HL-60 (cell line): ENCODE results near the gene CACNA1C.

ENCODE experiments used
- DNase-seq, 2 experiments: peaks; one replicate each; pipeline ENCODE4 v3.0.0-alpha.2; 2010 to 2020; ENCODE audit warnings: low read depth in 1 of 2, low spot score in 1 of 2
- H3K27ac ChIP-seq: fragments of 250-450 bp; sonication (Bioruptor Pico); replicated peaks from 2 replicates; pipeline ENCODE4 v1.5.1; 2020; ENCODE audit warnings: mild to moderate bottlenecking, moderate library complexity
- H3K27me3 ChIP-seq: fragments of 250-450 bp; sonication (Bioruptor Pico); 2 replicates; pipeline ENCODE4 v1.5.1; 2021; ENCODE audit warnings: mild to moderate bottlenecking, moderate library complexity; ENCODE audit not compliant: insufficient read depth, poor library complexity, severe bottlenecking
- H3K4me3 ChIP-seq: replicated peaks from 2 replicates; pipeline ENCODE4 v1.5.1; 2011; ENCODE audit warnings: mild to moderate bottlenecking, control low read depth, low read length; ENCODE audit not compliant: insufficient read depth
- GABPA ChIP-seq: IDR thresholded peaks from 2 replicates; pipeline ENCODE4 v1.6.1; 2012; ENCODE audit warnings: low read depth
- POLR2AphosphoS5 ChIP-seq: IDR thresholded peaks from 2 replicates; pipeline ENCODE4 v1.6.1; 2012; ENCODE audit warnings: low read depth
- SPI1 ChIP-seq: IDR thresholded peaks from 2 replicates; pipeline ENCODE4 v1.6.1; 2012; ENCODE audit warnings: low read depth, mild to moderate bottlenecking, borderline replicate concordance
- TF ChIP-seq, protein P1 (sequence below): IDR thresholded peaks from 2 replicates; pipeline ENCODE4 v1.6.1; 2012; ENCODE audit warnings: low read depth; ENCODE audit not compliant: insufficient replicate concordance
- TF ChIP-seq, protein P2 (sequence below): IDR thresholded peaks from one replicate; pipeline ENCODE4 v1.5.1; 2011; ENCODE audit warnings: low read length, control low read depth, inconsistent platforms; ENCODE audit not compliant: insufficient read depth

CACNA1C gene

DNA sequence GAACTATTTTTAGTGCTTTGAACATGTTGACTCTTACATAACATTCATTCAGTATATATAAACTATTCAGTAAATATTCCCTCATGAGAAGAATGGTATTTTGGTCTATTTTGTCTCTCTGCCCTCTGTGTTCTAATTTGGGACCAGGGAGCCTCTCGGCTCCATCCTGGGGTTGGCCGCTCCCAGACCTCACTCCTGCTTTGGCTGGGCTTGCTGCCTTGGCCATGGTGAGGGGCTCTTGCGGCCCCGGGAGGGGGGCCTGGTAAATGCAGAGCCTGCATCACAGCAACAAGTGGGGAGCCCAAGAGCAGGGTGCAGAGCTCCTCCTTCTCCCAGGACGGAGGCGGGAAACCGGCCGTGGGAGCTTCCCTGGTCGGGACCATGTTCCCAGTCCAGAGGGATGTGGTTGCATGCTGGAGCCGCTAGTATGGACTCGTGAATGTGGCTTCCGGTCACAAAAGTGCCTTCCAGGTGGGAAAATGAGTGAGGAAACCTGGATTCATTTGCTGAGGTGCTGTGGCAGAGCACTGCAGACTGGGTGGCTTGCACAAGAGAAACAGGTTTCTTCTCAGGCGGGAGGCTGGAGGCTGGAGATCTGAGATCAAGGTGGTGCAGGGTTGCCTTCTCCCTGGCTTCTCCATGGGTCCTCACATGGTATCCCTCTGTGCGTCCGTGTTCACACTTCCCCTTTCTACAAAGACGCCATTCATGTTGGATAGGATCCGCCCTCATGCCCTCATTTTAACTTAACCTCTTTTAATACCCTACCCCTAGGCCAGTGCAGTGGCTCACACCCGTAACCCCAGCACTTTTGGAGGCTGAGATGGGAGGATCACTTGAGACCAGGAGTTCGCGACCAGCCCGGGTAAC lies 250.2 kb downstream of the CACNA1C start:
- DNase-seq, result no peak
- H3K27ac ChIP-seq, result no peak overlapping the region
- no peaks in the 10 kb centered on the region for H3K27me3 ChIP-seq
- no peak overlapping the region for H3K4me3 ChIP-seq
- TF ChIP-seq SPI1 (no peak; the same call in 1 of the 2 replicates), POLR2AphosphoS5 (no peak), GABPA (no peak)
- TF ChIP-seq, protein P1, sequence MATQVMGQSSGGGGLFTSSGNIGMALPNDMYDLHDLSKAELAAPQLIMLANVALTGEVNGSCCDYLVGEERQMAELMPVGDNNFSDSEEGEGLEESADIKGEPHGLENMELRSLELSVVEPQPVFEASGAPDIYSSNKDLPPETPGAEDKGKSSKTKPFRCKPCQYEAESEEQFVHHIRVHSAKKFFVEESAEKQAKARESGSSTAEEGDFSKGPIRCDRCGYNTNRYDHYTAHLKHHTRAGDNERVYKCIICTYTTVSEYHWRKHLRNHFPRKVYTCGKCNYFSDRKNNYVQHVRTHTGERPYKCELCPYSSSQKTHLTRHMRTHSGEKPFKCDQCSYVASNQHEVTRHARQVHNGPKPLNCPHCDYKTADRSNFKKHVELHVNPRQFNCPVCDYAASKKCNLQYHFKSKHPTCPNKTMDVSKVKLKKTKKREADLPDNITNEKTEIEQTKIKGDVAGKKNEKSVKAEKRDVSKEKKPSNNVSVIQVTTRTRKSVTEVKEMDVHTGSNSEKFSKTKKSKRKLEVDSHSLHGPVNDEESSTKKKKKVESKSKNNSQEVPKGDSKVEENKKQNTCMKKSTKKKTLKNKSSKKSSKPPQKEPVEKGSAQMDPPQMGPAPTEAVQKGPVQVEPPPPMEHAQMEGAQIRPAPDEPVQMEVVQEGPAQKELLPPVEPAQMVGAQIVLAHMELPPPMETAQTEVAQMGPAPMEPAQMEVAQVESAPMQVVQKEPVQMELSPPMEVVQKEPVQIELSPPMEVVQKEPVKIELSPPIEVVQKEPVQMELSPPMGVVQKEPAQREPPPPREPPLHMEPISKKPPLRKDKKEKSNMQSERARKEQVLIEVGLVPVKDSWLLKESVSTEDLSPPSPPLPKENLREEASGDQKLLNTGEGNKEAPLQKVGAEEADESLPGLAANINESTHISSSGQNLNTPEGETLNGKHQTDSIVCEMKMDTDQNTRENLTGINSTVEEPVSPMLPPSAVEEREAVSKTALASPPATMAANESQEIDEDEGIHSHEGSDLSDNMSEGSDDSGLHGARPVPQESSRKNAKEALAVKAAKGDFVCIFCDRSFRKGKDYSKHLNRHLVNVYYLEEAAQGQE, result no peak
- TF ChIP-seq, protein P2, sequence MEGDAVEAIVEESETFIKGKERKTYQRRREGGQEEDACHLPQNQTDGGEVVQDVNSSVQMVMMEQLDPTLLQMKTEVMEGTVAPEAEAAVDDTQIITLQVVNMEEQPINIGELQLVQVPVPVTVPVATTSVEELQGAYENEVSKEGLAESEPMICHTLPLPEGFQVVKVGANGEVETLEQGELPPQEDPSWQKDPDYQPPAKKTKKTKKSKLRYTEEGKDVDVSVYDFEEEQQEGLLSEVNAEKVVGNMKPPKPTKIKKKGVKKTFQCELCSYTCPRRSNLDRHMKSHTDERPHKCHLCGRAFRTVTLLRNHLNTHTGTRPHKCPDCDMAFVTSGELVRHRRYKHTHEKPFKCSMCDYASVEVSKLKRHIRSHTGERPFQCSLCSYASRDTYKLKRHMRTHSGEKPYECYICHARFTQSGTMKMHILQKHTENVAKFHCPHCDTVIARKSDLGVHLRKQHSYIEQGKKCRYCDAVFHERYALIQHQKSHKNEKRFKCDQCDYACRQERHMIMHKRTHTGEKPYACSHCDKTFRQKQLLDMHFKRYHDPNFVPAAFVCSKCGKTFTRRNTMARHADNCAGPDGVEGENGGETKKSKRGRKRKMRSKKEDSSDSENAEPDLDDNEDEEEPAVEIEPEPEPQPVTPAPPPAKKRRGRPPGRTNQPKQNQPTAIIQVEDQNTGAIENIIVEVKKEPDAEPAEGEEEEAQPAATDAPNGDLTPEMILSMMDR, result no peak

DNA sequence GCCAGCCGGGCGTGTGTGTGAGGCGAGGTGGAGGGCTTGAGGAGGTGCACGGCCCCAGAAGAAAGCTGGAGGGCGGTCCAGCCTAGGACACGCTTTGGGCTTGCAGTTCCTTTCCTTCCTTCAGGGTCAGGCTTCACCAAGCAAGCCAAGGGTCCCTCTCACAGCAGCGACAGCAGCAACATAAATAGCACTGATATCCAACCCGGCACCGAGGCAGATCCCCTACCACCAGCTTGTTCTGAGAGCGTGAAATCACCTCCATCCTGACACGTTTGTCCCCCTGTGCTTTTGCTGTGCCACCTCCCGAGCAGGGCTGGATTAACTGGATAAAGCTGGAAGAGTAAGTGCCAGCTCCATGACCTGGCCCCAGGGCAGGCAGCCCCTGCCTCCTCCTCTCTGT lies 251.4 kb downstream of the CACNA1C start:
- no peak for DNase-seq
- TF ChIP-seq SPI1 (no peak), GABPA (no peak), POLR2AphosphoS5 (no peak)
- TF ChIP-seq, protein P1, result no peak
- TF ChIP-seq, protein P2, result no peak
- Histone ChIP-seq H3K27ac (no peak overlapping the region), H3K4me3 (no peak overlapping the region), H3K27me3 (no peaks in the 10 kb centered on the region)

DNA sequence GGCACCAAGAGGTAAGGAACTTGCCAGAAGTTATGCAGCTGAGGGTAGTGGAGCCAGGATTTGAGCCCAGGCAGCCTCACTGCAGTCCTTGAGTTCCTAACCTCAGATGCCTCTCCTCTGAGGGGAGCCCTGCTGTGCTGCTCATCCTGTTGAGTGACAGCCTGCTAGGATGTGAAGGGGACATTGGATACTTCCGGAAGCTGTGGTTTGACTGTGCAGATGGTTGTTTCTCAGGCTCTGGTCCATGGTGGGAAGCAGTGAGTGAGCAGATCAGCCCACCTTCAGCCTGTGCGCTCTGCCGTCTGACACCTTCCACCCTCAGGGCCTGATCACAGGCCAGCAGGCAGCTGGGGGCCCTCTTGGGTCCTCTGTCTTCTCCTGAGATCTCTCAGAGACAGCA lies 253.2 kb downstream of the CACNA1C start:
- H3K27me3 ChIP-seq, result no peaks in the 10 kb centered on the region
- no peak overlapping the region for H3K4me3 ChIP-seq
- H3K27ac ChIP-seq, result peak overlapping the region; percentile 60
- peak in 1 of 2 experiments; percentile 32 for DNase-seq
- no peak for TF ChIP-seq SPI1
- TF ChIP-seq, protein P1, result no peak
- TF ChIP-seq, protein P2, result no peak
